ENCODE results near the gene CTSC. TPM values are rescaled to one million over a fixed set of nuclear protein-coding genes. Genes with fewer than 3 reads are reported as not detected.
"Not testable (repeated sequence)": the region's sequence is repeated elsewhere in the genome, so short reads cannot be mapped to it uniquely, and the experiment has no call there.

CTSC gene
- total RNA-seq, 6 donors from 2014 or later = 74.4 to 370 (median 247) TPM

GRCh38 chr11:88259431-88259830 is 78.1 kb downstream of the CTSC start:
- Histone ChIP-seq H3K9me3 (peaks cover 0 to 8% (median 7%) of the 10 kb centered on the region in 4 donors), H3K27ac (no peak overlapping the region), H3K4me3 (no peak overlapping the region), H3K27me3 (no peaks in the 10 kb centered on the region), H3K4me1 (no peaks in the 10 kb centered on the region), H3K36me3 (no peaks in the 10 kb centered on the region)
- TF ChIP-seq EP300 (IDR thresholded peaks at IDR 0.05) = no peak
- no peak for ATAC-seq (ENCODE audit: low FRiP score in 2 of 2)
- DNase-seq = no peak

GRCh38 chr11:88252208-88252607 is 85.3 kb downstream of the CTSC start:
- Histone ChIP-seq H3K27ac (no peak overlapping the region), H3K4me3 (no peak overlapping the region)
- ATAC-seq (ENCODE audit: low FRiP score in 2 of 2) = no peak

GRCh38 chr11:88250566-88251242 is 86.8 kb downstream of the CTSC start:
- Histone ChIP-seq H3K36me3 (no peaks in the 10 kb centered on the region), H3K4me3 (no peak overlapping the region), H3K27ac (no peak overlapping the region), H3K27me3 (no peaks in the 10 kb centered on the region), H3K4me1 (no peaks in the 10 kb centered on the region), H3K9me3 (peaks cover 0 to 4% (median 0%) of the 10 kb centered on the region in 4 donors)
- WGBS, 2 donors = 83 to 85% methylated on average over 3 of the region's 3 CpGs
- TF ChIP-seq CTCF (IDR thresholded peaks at IDR 0.05) = no peak
- no peak for TF ChIP-seq POLR2A (IDR thresholded peaks at IDR 0.05)
- TF ChIP-seq POLR2AphosphoS5 (IDR thresholded peaks at IDR 0.05) = no peak
- TF ChIP-seq EP300 (IDR thresholded peaks at IDR 0.05) = no peak
- ATAC-seq (ENCODE audit: low FRiP score in 2 of 2) (no peak), DNase-seq (no peak)

More at GRCh38 chr11:88252208-88252607, 85.3 kb downstream of the CTSC start:
- TF ChIP-seq EP300 (IDR thresholded peaks at IDR 0.05) (no peak), POLR2AphosphoS5 (IDR thresholded peaks at IDR 0.05) (no peak), CTCF (IDR thresholded peaks at IDR 0.05) (no peak), POLR2A (IDR thresholded peaks at IDR 0.05) (no peak)
- Histone ChIP-seq H3K9me3 (peaks cover 0 to 4% (median 0%) of the 10 kb centered on the region in 4 donors), H3K36me3 (no peaks in the 10 kb centered on the region), H3K4me1 (no peaks in the 10 kb centered on the region), H3K27me3 (no peaks in the 10 kb centered on the region)
- DNase-seq = no peak

- Histone ChIP-seq H3K36me3 (no peaks in the 10 kb centered on the region), H3K4me1 (no peaks in the 10 kb centered on the region), H3K4me3 (no peak overlapping the region), H3K9me3 (no peaks in the 10 kb centered on the region), H3K27ac (no peak overlapping the region), H3K27me3 (no peaks in the 10 kb centered on the region)
- no peak for TF ChIP-seq EP300 (IDR thresholded peaks at IDR 0.05)
- TF ChIP-seq CTCF (IDR thresholded peaks at IDR 0.05) = no peak
- no peak for TF ChIP-seq POLR2A (IDR thresholded peaks at IDR 0.05)
- TF ChIP-seq POLR2AphosphoS5 (IDR thresholded peaks at IDR 0.05) = no peak
- DNase-seq (no peak), ATAC-seq (ENCODE audit: low FRiP score in 2 of 2) (no peak)
- WGBS, 2 donors = 86 to 97% methylated on average over 1 of the region's 1 CpG
Measured at GRCh38 chr11:88249706-88250105, 87.8 kb downstream of the CTSC start.

- DNase-seq (no peak), ATAC-seq (ENCODE audit: low FRiP score in 2 of 2) (peak in 1 of 2 donors; percentile 87)
- H3K27me3 ChIP-seq = no peaks in the 10 kb centered on the region
- H3K36me3 ChIP-seq = no peaks in the 10 kb centered on the region
- H3K9me3 ChIP-seq = no peaks in the 10 kb centered on the region
- TF ChIP-seq CTCF (IDR thresholded peaks at IDR 0.05) (no peak), POLR2A (IDR thresholded peaks at IDR 0.05) (no peak), POLR2AphosphoS5 (IDR thresholded peaks at IDR 0.05) (no peak), EP300 (IDR thresholded peaks at IDR 0.05) (no peak)
- no peak overlapping the region for H3K4me3 ChIP-seq
- no peak overlapping the region for H3K27ac ChIP-seq
- WGBS, 2 donors = 76 to 78% methylated on average over 3 of the region's 3 CpGs
- no peaks in the 10 kb centered on the region for H3K4me1 ChIP-seq
Measured at GRCh38 chr11:88246696-88247095, 90.8 kb downstream of the CTSC start.

GRCh38 chr11:88245576-88245975 is 92.0 kb downstream of the CTSC start:
- not testable (repeated sequence) for ATAC-seq (ENCODE audit: low FRiP score in 2 of 2); H3K27ac ChIP-seq; H3K27me3 ChIP-seq; H3K4me1 ChIP-seq; H3K36me3 ChIP-seq; DNase-seq; H3K4me3 ChIP-seq; H3K9me3 ChIP-seq
- 87 to 94% methylated on average over 2 of the region's 2 CpGs for WGBS, 2 donors
